Measurements from ENCODE around the gene AKR7A3. TPM values are rescaled to one million over a fixed set of nuclear protein-coding genes. Genes with fewer than 3 reads are reported as not detected.

The AKR7A3 gene
- polyA plus RNA-seq, 1 of the 3 experiments (the other 2 are of a cell fraction), result 0.38 TPM

DNA sequence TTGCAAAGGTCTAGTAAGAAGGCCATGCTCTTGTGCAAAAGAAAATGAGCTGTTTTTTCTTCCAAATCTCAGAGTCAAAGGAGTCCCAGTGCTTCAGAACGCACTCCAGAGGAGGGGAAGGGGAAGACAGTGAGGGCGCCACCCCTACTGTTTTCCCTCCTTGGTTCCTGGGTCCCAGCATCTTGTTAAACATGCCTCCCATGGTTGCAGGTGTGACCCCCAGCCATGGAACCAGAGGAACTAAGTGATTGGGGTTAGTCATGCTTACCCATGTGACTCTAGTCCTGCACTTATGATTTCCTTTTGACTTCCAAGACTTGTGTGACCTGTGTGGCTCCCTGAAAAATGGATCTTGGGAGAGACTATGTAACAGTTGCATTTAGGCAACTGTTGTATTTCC lies 6.1 kb upstream of the AKR7A3 start:
- CTCF ChIA-PET, result interaction anchor here (0.9 kb wide), 1 partner anchor 13 kb away, joined by 3 read pairs; no protein-coding TSS in a partner anchor

GRCh38 chr1:19289244-19289643 lies 674 bp upstream of the AKR7A3 start:
- Histone ChIP-seq H3K4me3 (ENCODE audit: low read depth in 2 of 2, low read length in 1 of 2) (no peak overlapping the region), H3K4me1 (ENCODE audit: control insufficient read depth in 1 of 2, insufficient read depth in 2 of 2, low read depth in 1 of 2, low read length in 1 of 2) (no peaks in the 10 kb centered on the region), H2AFZ (ENCODE audit: low read depth) (no peak overlapping the region), H3K9me3 (peaks cover 13% of the 10 kb centered on the region; the same call in 1 of the 2 replicates), H3K27ac (ENCODE audit: low read depth in 2 of 2, low read length in 1 of 2) (no peak overlapping the region), H3F3A (replicated peaks; ENCODE audit: insufficient read depth) (no peaks in the 10 kb centered on the region), H3K36me3 (replicated peaks in 1 of 2; ENCODE audit: control insufficient read depth in 1 of 2, insufficient read depth in 2 of 2, low read length in 1 of 2) (peaks cover 0 to 33% of the 10 kb centered on the region in 2 experiments), H3K4me2 (no peak overlapping the region), H3K9ac (no peak overlapping the region), H3K79me2 (ENCODE audit: insufficient read depth) (no peaks in the 10 kb centered on the region), H4K20me1 (ENCODE audit: insufficient read depth) (no peaks in the 10 kb centered on the region), H3K9me2 (no peaks in the 10 kb centered on the region), H3K27me3 (ENCODE audit: insufficient read depth) (no peaks in the 10 kb centered on the region; the same call in 1 of the 2 replicates)
- WGBS (ENCODE audit: low lambda C conversion rate), result 93% methylated on average over 2 of the region's 2 CpGs
- ChIA-PET POLR2A (no interaction called here), CTCF (interaction anchor here (0.6 kb wide), 1 partner anchor 37 kb away, joined by 4 read pairs; the partner anchor contains the start of gene MRTO4)
- no peak for DNase-seq
- TF ChIP-seq ZBTB33 (IDR thresholded peaks at IDR 0.05; ENCODE audit: borderline replicate concordance, low read depth) (no peak), MEF2A (IDR thresholded peaks at IDR 0.05; ENCODE audit: borderline replicate concordance, low read depth) (no peak), FOXJ3 (CRISPR knock-in tag; IDR thresholded peaks at IDR 0.05) (no peak), NFIC (IDR thresholded peaks at IDR 0.05; ENCODE audit: borderline replicate concordance) (no peak), SMC3 (IDR thresholded peaks at IDR 0.05; ENCODE audit: low read depth, low read length) (no peak), EZH2phosphoT487 (IDR thresholded peaks at IDR 0.05; ENCODE audit: borderline replicate concordance, low read depth) (no peak), EP300 (IDR thresholded peaks at IDR 0.05; ENCODE audit: borderline replicate concordance in 1 of 2, low read depth in 1 of 2, low read length in 1 of 2) (no peak), RFX5 (IDR thresholded peaks at IDR 0.05; ENCODE audit: low read length) (no peak), POLR2AphosphoS5 (IDR thresholded peaks at IDR 0.05; ENCODE audit: low read depth, low read length) (no peak), YY1 (IDR thresholded peaks at IDR 0.05; ENCODE audit: low read depth) (no peak), REST (IDR thresholded peaks at IDR 0.05; ENCODE audit: low read depth, low read length) (no peak), GABPA (IDR thresholded peaks at IDR 0.05; ENCODE audit: low read depth) (no peak), FOSL2 (IDR thresholded peaks at IDR 0.05; ENCODE audit: borderline replicate concordance, low read depth) (no peak)
- TF ChIP-seq, protein P1, sequence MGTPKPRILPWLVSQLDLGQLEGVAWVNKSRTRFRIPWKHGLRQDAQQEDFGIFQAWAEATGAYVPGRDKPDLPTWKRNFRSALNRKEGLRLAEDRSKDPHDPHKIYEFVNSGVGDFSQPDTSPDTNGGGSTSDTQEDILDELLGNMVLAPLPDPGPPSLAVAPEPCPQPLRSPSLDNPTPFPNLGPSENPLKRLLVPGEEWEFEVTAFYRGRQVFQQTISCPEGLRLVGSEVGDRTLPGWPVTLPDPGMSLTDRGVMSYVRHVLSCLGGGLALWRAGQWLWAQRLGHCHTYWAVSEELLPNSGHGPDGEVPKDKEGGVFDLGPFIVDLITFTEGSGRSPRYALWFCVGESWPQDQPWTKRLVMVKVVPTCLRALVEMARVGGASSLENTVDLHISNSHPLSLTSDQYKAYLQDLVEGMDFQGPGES (IDR thresholded peaks at IDR 0.05; ENCODE audit: low read depth, low read length), result no peak

More for the DNA sequence above, 6.1 kb upstream of the AKR7A3 start:
- no peak overlapping the region for H2AFZ ChIP-seq (ENCODE audit: low read depth)
- H3K4me1 ChIP-seq (ENCODE audit: control insufficient read depth in 1 of 2, insufficient read depth in 2 of 2, low read depth in 1 of 2, low read length in 1 of 2), result no peaks in the 10 kb centered on the region
- no peaks in the 10 kb centered on the region; the same call in 1 of the 2 replicates for H3K27me3 ChIP-seq (ENCODE audit: insufficient read depth)
- no peak overlapping the region for H3K9ac ChIP-seq
- 95% methylated on average over 2 of the region's 2 CpGs for WGBS (ENCODE audit: low lambda C conversion rate)
- H4K20me1 ChIP-seq (ENCODE audit: insufficient read depth), result no peaks in the 10 kb centered on the region
- no peak for DNase-seq
- no peak for TF ChIP-seq JUND (IDR thresholded peaks at IDR 0.05)
- TF ChIP-seq GABPA (IDR thresholded peaks at IDR 0.05; ENCODE audit: low read depth), result no peak
- TF ChIP-seq, protein P2, sequence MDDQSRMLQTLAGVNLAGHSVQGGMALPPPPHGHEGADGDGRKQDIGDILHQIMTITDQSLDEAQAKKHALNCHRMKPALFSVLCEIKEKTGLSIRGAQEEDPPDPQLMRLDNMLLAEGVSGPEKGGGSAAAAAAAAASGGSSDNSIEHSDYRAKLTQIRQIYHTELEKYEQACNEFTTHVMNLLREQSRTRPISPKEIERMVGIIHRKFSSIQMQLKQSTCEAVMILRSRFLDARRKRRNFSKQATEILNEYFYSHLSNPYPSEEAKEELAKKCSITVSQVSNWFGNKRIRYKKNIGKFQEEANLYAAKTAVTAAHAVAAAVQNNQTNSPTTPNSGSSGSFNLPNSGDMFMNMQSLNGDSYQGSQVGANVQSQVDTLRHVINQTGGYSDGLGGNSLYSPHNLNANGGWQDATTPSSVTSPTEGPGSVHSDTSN (IDR thresholded peaks at IDR 0.05), result no peak
- TF ChIP-seq GATA2 (CRISPR knock-in tag; IDR thresholded peaks at IDR 0.05), result no peak
- TF ChIP-seq USF2 (IDR thresholded peaks at IDR 0.05; ENCODE audit: borderline replicate concordance, low read depth, low read length), result no peak
- no peak for TF ChIP-seq YY1 (IDR thresholded peaks at IDR 0.05; ENCODE audit: low read depth)
- H3K9me2 ChIP-seq, result no peaks in the 10 kb centered on the region
- peaks cover 24% of the 10 kb centered on the region for H3K9me3 ChIP-seq
- no peak overlapping the region for H3K4me3 ChIP-seq (ENCODE audit: low read depth in 2 of 2, low read length in 1 of 2)
- peaks cover 0 to 51% of the 10 kb centered on the region in 2 experiments for H3K36me3 ChIP-seq (replicated peaks in 1 of 2; ENCODE audit: control insufficient read depth in 1 of 2, insufficient read depth in 2 of 2, low read length in 1 of 2)
- H3K27ac ChIP-seq (ENCODE audit: low read depth in 2 of 2, low read length in 1 of 2), result no peak overlapping the region
- no peaks in the 10 kb centered on the region for H3F3A ChIP-seq (replicated peaks; ENCODE audit: insufficient read depth)
- POLR2A ChIA-PET, result no interaction called here
- H3K79me2 ChIP-seq (ENCODE audit: insufficient read depth), result no peaks in the 10 kb centered on the region
- H3K4me2 ChIP-seq, result no peak overlapping the region
